ENCODE results near the gene VDAC1.

DNA sequence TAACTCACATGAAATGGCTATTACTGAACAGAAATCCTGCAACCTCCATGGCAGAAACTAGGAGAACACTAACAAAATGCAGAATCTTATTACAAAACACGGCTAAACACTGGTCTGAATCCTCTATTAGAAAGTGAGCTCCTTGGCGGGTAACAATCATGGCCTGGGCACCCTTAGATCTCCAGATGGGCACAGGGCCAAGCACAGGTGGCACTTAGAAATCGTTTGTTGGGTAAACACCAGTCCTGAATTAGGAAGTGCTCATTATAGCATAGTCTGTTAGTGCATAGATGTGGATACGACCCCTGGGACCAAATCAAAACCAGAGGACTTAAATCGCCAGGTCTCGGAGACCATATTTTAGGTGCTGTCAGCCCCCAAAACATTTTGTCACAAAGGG, 14.4 kb downstream of the VDAC1 start:
- TF ChIP-seq GATA2 (IDR thresholded peaks at IDR 0.05; ENCODE audit: insufficient read depth, insufficient read length, low read depth, low read length), result no peak
- TF ChIP-seq POLR2AphosphoS5 (IDR thresholded peaks at IDR 0.05; ENCODE audit: insufficient read depth, low read depth, low read length), result no peak
- TF ChIP-seq EZH2 (IDR thresholded peaks at IDR 0.05; ENCODE audit: borderline replicate concordance, low read depth, low read length, severe bottlenecking), result no peak
- TF ChIP-seq, protein P1, sequence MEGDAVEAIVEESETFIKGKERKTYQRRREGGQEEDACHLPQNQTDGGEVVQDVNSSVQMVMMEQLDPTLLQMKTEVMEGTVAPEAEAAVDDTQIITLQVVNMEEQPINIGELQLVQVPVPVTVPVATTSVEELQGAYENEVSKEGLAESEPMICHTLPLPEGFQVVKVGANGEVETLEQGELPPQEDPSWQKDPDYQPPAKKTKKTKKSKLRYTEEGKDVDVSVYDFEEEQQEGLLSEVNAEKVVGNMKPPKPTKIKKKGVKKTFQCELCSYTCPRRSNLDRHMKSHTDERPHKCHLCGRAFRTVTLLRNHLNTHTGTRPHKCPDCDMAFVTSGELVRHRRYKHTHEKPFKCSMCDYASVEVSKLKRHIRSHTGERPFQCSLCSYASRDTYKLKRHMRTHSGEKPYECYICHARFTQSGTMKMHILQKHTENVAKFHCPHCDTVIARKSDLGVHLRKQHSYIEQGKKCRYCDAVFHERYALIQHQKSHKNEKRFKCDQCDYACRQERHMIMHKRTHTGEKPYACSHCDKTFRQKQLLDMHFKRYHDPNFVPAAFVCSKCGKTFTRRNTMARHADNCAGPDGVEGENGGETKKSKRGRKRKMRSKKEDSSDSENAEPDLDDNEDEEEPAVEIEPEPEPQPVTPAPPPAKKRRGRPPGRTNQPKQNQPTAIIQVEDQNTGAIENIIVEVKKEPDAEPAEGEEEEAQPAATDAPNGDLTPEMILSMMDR (IDR thresholded peaks at IDR 0.05; ENCODE audit: extremely low read depth in 1 of 2, insufficient read depth in 1 of 2, low read depth in 1 of 2, low read length in 2 of 2), result no peak
- TF ChIP-seq POLR2A (IDR thresholded peaks at IDR 0.05; ENCODE audit: low read depth, low read length), result no peak
- no peak for TF ChIP-seq MYC (IDR thresholded peaks at IDR 0.05; ENCODE audit: low read depth, low read length)
- TF ChIP-seq, protein P2, sequence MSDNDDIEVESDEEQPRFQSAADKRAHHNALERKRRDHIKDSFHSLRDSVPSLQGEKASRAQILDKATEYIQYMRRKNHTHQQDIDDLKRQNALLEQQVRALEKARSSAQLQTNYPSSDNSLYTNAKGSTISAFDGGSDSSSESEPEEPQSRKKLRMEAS (IDR thresholded peaks at IDR 0.05; ENCODE audit: insufficient read depth, insufficient read length), result no peak
- no peak for TF ChIP-seq FOS (IDR thresholded peaks at IDR 0.05; ENCODE audit: borderline replicate concordance, insufficient read depth, low read length)
- no peak for TF ChIP-seq JUN (IDR thresholded peaks at IDR 0.05; ENCODE audit: borderline replicate concordance, insufficient read depth, insufficient read length, low read depth)

Measured in endothelial cell of umbilical vein (primary cell).